IPS DF 4.7 (cell line): ENCODE measurements around the gene NEO1.

Experiments
- DNase-seq: peaks from one replicate; pipeline ENCODE4 v3.0.0-alpha.2; 2013; ENCODE audit warnings: low spot score; ENCODE audit errors: extremely low read depth

The NEO1 gene

GRCh38 chr15:73254598-73254997 lies 202.3 kb downstream of the NEO1 start:
- DNase-seq = no peak

- DNase-seq = no peak
These were observed 206.2 kb downstream of the NEO1 start for GRCh38 chr15:73258271-73259108.

- no peak for DNase-seq
These were observed 212.6 kb downstream of the NEO1 start for GRCh38 chr15:73264881-73265280.

GRCh38 chr15:73265536-73266153 lies 213.4 kb downstream of the NEO1 start:
- DNase-seq = no peak

- no peak for DNase-seq
These were observed 216.2 kb downstream of the NEO1 start for GRCh38 chr15:73268457-73268856.

- DNase-seq = no peak
These were observed 218.3 kb downstream of the NEO1 start for GRCh38 chr15:73270366-73271097.

- peak; percentile 68 for DNase-seq
These were observed 221.1 kb downstream of the NEO1 start for GRCh38 chr15:73273181-73274002.

- no peak for DNase-seq
These were observed 223.6 kb downstream of the NEO1 start for GRCh38 chr15:73275862-73276261.

GRCh38 chr15:73282567-73283365 lies 230.5 kb downstream of the NEO1 start:
- DNase-seq = no peak

GRCh38 chr15:73283366-73283962 lies 231.2 kb downstream of the NEO1 start:
- DNase-seq = no peak

GRCh38 chr15:73284090-73284716 lies 231.9 kb downstream of the NEO1 start:
- no peak for DNase-seq

GRCh38 chr15:73286311-73286710 lies 234.0 kb downstream of the NEO1 start:
- DNase-seq = no peak

GRCh38 chr15:73287019-73287418 lies 234.8 kb downstream of the NEO1 start:
- no peak for DNase-seq

GRCh38 chr15:73291441-73291840 lies 239.2 kb downstream of the NEO1 start:
- DNase-seq = no peak

- no peak for DNase-seq
These were observed 241.5 kb downstream of the NEO1 start for GRCh38 chr15:73293773-73294172.

GRCh38 chr15:73295630-73296286 lies 243.5 kb downstream of the NEO1 start:
- no peak for DNase-seq

GRCh38 chr15:73296609-73297353 lies 244.5 kb downstream of the NEO1 start:
- DNase-seq = no peak

GRCh38 chr15:73298522-73299245 lies 246.4 kb downstream of the NEO1 start:
- no peak for DNase-seq
